NCI-H2227 treated with DMSO at 0.1 percent for 48 hours (cell line): ENCODE results near the gene TTLL6.
A peak's percentile ranks its signal among the peaks of the same experiment; 100 is the strongest.

Experiments used
- DNase-seq: peaks from one replicate; lab custom pipeline; 2025; lab: John Stamatoyannopoulos, UW

Gene TTLL6

GRCh38 chr17:48760411-48760810 is 56.6 kb downstream of the TTLL6 start:
- no peak for DNase-seq

DNA sequence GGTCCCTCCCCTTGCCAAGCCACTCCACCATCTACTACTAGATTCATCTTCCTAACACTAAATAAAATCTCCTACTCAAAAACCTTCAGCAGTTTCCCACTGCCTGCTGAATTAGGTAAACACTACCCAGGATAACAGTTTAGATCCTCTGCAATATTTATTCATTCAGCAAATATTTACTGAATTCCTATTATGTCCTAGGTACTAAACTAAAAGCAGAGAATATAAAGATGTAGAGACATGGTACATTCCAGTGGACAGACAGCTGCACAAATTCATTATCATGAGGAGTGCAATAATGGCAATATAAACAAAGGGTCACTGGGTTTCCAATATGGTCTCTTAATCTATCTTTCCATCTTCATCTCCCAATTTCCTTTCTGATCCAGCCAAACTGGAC is 57.7 kb downstream of the TTLL6 start:
- DNase-seq, result no peak

DNA sequence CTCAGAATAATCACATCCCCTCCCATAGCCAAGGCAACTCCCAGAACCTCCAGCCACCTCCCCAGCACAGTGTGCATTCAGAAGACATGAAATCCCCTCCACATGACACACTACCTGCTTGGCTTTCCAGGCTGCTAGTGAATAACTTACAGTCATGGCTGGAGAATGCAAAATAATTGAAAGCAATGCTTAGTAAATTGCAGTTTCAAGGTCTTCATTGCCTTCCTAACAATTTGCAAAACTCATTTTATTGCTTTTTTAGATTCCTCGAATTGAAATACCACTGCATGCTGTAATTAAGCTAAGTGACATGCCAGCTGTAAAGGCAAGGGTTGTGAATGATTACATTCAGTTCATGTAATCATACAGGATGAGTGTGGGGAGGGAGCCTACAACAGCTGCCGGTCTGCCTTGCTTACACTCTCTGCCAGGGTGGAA is 59.5 kb downstream of the TTLL6 start:
- DNase-seq, result no peak

- DNase-seq, result no peak
These were observed 60.2 kb downstream of the TTLL6 start for GRCh38 chr17:48756830-48757251.

DNA sequence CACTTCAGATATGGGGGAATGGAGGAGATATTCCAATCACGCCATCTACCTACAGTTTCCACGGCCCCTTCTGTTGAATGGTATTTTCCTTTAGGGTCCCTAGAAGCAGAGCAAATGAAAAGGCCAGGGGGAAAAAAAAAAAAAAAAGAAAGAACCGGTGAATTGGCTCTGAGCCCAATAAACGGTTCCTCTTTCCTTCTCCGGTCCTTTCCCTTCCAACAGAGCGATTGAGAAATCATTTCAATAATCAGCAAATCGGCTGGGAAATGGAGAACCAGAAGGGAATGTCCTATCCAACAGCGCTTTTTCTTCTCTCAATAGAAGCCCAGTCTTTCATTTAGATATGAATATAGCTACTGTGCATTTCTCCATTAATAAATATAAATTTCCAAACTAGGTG is 61.7 kb downstream of the TTLL6 start:
- DNase-seq, result no peak

DNA sequence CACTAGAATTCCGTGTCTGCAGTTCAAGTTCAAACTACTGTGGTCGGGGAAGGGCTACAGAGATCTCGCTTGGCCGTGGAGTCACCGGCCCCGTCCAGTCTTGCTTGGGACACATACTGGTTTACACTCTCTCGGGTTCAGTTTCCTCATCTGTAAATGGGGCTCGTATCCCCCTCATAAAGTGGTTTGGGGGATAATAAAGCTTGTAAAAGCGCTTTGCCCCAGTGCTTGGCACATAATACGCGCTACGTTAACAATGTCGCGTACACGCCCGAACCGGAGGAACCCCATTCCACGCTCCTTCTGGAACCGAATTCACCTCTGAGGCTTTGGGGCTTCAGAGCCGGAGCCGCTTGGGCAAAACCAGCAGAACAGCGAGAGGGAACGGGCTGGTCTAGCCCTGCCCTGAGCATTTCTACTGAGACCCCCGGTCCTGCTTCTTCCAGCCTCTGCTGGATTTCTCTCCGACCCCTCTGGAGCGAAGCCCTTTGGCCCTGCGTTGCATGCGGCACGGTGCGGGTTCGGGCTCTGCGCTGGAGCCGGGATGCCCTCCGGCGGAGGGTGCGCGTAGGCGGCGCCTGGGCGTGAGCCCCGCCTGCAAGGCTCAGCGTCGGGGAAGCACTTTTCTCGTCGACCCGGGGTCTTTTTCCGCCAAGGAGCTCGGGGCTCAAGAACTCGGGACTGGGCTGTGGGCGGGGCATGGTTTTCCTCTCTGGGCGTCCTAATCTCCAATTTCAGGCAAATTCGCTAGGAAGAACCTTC is 62.3 kb downstream of the TTLL6 start:
- DNase-seq, result no peak

DNA sequence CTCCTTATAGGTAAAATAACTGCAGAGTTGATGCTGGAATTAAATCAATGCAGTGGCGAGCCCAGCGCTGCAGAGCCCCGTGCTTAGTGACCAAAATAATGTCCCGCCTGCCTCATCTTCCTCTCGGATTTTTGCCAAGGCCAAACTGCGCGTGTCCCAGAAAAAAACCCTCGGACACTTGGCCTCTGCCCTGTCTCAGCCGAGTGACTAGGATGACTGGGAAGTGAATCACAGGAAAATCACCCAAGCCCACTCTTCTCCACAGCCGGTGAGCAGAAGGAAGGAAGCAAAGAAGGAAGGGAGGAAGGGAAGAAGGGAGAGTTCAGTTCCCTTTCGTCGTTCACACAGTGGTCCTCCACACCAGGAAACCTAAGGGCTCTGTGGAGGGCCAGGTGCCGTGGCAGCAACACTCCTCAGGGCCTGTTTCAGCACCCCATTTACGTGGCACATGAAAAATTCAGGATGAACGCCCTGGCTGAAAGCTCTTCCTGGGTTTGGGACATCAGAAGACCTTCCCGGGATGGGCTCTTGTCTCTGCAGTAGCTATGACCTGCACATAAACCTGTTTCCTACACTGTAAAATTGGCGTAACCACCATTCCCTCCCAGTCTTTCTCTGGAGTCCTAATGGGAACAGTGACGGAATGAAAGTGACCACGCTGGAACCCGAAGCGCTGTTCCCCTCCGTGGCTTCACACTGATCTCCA is 63.1 kb downstream of the TTLL6 start:
- DNase-seq, result no peak

DNA sequence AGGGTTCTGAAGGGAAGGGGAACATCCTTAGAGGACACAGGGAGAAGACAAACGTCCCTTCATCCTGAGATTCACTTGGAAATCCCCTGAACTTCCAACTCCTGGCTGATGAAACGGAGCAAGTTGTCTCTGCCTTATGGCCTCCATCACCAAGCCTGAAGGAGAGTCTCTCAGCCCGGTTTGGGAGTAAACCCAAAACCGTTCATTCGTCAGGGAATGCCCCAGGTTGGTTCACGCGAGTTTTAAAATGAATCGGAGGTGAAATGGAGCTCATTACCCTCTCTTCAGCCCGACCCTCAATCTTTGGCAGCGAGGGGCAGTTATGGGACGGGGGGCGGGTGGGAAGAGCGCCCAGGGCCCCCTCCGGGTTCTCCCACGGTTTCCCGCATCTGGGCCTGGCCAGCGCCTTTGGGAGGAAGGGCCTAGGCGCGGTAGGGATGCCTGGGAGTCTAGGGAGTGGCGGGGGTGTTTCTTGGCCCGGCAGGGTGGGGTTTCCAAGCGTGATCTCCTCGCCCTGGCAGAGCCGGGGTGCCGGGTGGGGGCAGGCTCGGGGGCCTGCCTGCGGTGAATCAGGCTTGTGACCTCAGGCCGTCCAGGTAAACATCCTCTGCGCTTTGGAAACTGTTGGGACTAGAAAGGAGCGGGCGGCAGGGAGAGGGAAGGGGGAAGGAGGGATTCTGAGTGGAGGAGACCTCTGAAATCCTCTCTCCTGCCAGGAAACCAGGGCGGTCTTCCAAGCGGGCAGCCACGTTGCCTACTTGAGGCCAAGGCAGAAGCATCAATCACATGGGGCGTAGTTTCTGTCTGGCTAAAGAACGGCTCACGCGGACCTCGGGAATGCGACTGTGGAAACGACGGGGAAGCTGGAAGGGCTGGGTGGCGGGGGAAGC is 64.4 kb downstream of the TTLL6 start:
- DNase-seq, result no peak

- no peak for DNase-seq
These were observed 65.2 kb downstream of the TTLL6 start for GRCh38 chr17:48751733-48752398.

DNA sequence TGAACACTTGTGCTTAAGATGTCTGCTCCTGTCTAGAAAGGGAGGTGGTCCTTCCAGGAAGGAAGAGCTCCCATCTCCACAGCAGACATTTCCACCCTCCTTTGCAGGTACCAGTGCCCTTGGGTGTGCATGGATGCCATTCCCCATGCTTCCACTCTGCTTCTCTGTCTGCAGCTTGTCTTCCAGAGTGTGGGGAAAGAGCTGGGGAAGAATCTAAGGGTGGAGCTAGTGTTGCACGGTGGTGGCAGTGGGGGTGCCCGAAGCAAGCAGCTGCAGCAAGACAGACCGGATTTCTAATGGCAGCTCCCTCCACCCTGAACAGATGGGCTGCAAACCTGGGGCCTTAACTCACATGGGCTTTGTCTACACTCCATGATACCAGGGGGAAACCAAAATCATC is 65.9 kb downstream of the TTLL6 start:
- DNase-seq, result no peak

DNA sequence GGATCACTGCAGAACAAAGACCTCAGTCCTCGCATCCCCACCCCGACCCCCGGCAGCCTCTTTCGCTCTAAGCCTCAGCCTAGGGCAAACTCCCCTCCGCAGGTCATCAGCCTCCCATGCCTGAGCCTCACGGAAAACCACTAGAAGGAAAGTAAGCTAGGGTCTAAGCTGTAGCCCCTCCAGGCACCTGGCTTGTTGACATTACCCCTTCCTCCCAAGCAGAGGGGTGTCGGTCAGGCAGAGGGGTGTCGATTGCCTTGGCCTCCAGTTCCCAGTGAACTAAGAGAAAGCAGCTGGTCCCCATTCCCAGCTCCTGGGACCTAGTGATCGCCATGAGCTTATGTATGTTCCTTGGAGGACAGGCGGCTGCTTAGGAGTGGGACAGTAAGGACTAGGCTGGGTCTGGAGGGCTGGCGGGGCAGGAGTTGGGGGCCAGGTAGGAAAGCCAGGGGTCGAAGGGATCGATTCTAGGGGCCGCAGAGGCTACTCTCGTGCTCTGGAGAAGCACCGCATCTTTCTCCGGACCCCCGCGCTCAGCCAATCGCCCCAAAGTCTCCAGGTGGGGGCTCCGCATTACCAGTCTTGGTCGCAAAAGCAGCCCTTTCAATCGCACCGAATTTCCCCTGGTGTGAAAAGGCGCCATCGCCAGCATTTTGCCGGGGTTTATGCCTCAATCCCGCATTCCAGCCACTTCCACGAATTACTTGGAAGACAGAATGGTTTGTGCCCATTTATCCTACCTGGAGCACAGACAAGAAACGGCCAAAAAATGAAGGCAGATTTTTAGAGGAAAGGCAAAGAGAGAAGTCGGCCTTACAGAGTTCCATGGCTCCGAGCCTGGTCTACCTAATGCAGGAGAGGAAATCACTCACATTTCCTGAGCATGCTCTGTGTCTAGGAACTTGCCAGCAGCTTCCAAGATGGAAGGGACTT is 67.1 kb downstream of the TTLL6 start:
- no peak for DNase-seq

DNA sequence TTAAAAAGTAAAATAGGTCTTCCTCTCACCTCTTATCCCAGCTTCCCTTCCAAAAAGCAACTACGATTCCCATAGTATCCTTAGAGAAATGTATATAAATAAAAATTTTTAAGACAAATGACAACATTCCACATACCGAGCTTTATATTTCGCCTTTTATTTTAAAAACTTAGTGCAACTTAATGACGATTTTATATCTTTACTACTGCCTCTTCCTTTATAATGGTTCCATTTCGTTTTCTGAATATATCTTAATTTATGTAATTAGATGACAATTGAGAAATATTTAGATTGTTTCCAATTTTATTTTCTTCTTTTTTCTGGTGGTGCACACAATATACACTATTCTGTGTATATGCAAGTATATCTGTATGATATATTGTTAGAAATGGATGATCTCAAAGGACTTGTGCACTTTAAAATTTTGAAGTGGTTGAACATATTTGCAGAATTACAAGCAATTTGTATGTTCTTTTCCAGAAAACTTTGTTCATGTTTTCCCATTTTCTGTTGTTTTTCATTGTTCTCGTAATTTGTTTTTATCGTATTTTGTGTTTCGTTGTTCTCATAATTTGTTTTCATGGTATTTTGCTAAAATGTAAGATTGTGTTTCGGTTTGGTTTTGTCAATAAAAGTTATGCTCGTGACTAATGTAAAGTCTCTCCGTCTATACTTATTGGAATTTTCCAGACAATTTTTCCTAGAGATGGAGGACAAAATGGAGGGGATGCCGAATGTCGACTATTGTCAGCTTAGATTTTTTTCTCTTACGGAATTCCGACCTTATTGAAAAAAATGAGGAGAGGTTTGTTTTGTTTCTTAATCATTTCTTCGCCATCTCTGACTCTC is 68.1 kb downstream of the TTLL6 start:
- peak; percentile 38 for DNase-seq

GRCh38 chr17:48747445-48748363 is 69.3 kb downstream of the TTLL6 start:
- DNase-seq, result no peak

- DNase-seq, result no peak
These were observed 70.0 kb downstream of the TTLL6 start for GRCh38 chr17:48746916-48747444.

DNA sequence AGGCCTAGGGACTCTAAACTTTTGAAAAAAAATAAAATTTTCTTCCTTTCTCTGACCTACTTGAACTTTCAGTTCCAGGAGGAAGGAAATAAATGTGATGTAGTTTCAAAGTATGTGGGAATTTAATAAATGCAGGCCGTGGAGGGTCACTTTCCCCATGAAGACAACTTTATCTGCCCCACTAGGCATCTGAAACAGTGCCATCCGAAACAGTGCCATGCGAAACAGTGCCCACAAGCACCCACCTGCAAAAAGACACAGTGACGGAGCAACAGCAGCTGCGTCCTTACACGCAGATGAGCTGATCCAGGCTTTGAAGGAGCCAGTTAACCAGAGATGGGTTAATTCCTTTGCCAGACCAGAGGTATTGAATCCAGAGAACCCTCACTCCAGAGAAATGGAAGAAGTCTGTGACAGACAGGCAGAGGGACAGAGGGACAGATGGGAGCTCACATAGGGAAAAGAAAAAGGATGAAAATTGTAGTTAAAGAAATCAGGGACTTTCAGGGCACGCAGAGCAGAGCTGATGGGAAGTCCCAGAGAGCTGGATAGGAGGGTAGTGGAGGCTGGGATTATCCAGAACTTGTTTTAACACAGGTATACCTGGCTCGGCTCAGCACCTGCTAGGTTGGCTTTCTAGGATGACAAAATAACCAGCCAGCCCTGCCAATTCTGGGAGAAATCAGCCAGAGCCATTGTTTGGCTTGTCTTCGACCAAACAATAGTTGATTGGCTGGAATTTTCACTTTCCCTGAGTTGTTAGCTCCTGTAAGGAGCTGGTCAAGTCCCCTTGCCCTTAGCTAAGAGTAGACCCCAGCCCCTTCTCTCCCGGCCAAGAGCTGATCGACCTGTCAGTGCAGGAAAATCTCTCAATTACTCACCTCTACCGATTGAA is 71.4 kb downstream of the TTLL6 start:
- no peak for DNase-seq

- no peak for DNase-seq
These were observed 76.5 kb downstream of the TTLL6 start for GRCh38 chr17:48740537-48740936.

DNA sequence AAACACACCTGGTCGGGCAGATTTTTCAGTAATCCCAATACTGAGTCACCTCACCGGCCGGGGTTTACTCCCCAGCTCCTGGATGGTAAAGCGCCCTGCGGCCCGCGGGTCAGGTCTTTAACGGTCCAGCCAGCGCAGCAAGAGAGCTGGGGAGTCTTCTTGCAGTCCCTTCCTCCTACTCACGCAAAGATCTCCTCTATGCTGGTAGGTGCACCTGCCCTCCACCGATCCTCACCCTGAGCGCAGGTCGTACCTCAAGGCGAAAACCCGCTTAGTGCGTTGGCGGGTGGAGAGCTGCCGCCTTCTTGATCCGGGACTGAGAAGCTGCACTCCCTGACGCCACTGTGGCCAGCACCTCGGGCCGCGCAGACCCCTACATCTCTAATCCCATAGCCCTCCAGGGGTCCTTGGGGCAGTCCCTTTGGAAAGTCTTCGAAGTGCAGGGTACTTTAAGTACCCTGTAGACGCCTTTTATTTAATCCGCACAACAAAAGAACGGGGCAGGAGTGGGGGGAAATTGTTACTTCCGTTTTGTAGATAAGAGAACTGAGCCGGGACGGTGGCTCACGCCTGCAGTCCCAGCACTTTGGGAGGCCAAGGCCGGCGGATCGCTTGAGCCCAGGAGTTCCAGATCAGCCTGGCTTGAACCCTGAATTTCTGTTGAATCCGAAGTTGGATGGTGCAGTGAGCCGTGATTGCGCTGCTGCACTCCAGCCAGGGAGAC is 78.1 kb downstream of the TTLL6 start:
- no peak for DNase-seq
